DND-41 (cell line): Measurements from ENCODE around the gene C1QTNF12.
A peak's percentile ranks its signal among the peaks of the same experiment; 100 is the strongest.
"Not testable (repeated sequence)": the region's sequence is repeated elsewhere in the genome, so short reads cannot be mapped to it uniquely, and the experiment has no call there.

ENCODE experiments used
- ATAC-seq: fragments of 200-7000 bp; cut with Tn5 transposase; 3 replicates; pipeline ENCODE4 v1.9.1; 2021; ENCODE audit warnings: low read depth; ENCODE audit not compliant: insufficient read depth
- DNase-seq: peaks from one replicate; pipeline ENCODE4 v3.0.0-alpha.2; 2020
- H2AFZ ChIP-seq: 2 replicates; pipeline ENCODE4 v1.6.0; 2012; ENCODE audit warnings: low read depth, low read length
- H3K27ac ChIP-seq: 2 replicates; pipeline ENCODE4 v1.5.1; 2012; ENCODE audit warnings: low read length, inconsistent platforms
- H3K27me3 ChIP-seq: fragments of 200-600 bp; sonication (generic); 2 replicates; pipeline ENCODE4 v1.6.0; 2012; ENCODE audit warnings: low read length, mild to moderate bottlenecking, inconsistent platforms; ENCODE audit not compliant: insufficient read depth, poor library complexity
- H3K36me3 ChIP-seq: 2 replicates; pipeline ENCODE4 v1.5.1; 2012; ENCODE audit warnings: low read length, inconsistent platforms; ENCODE audit not compliant: insufficient read depth
- H3K4me1 ChIP-seq: 2 replicates; pipeline ENCODE4 v1.5.1; 2012; ENCODE audit warnings: mild to moderate bottlenecking, low read length; ENCODE audit not compliant: insufficient read depth
- H3K4me2 ChIP-seq: 2 replicates; pipeline ENCODE4 v1.6.0; 2012; ENCODE audit warnings: mild to moderate bottlenecking, moderate library complexity, low read length, inconsistent platforms; ENCODE audit not compliant: insufficient read depth
- H3K4me3 ChIP-seq, 2 experiments: fragments of 200-600 bp in 1 of 2; shearing (Covaris generic) in 1 of 2; 2 replicates each; pipeline ENCODE4 v1.5.1; 2012 to 2016; ENCODE audit warnings: inconsistent platforms in 2 of 2, low read length in 2 of 2, mild to moderate bottlenecking in 2 of 2, low read depth in 1 of 2, moderate library complexity in 1 of 2
- H3K79me2 ChIP-seq: 2 replicates; pipeline ENCODE4 v1.6.0; 2012; ENCODE audit warnings: low read length, inconsistent platforms; ENCODE audit not compliant: insufficient read depth
- H3K9ac ChIP-seq: 2 replicates; pipeline ENCODE4 v1.6.0; 2012; ENCODE audit warnings: low read depth, mild to moderate bottlenecking, inconsistent platforms, low read length, moderate library complexity
- H3K9me3 ChIP-seq: 2 replicates; pipeline ENCODE4 v1.5.1; 2012; ENCODE audit warnings: low read length, moderate library complexity, mild to moderate bottlenecking, inconsistent platforms; ENCODE audit not compliant: insufficient read depth, severe bottlenecking
- H4K20me1 ChIP-seq: 2 replicates; pipeline ENCODE4 v1.6.0; 2012; ENCODE audit warnings: low read length; ENCODE audit not compliant: insufficient read depth
- EZH2 ChIP-seq: IDR thresholded peaks from 3 replicates; pipeline ENCODE4 v1.6.1; 2012; ENCODE audit warnings: borderline replicate concordance, low read depth, mild to moderate bottlenecking, moderate library complexity, low read length, inconsistent platforms; ENCODE audit not compliant: severe bottlenecking
- TF ChIP-seq, protein P1 (sequence below): IDR thresholded peaks from 2 replicates; pipeline ENCODE4 v1.5.1; 2012; ENCODE audit warnings: borderline replicate concordance, low read length, moderate library complexity, mild to moderate bottlenecking; ENCODE audit not compliant: poor library complexity, severe bottlenecking; ENCODE audit errors: extremely low read depth

The C1QTNF12 gene

GRCh38 chr1:1253972-1254666 lies 7.6 kb upstream of the C1QTNF12 start:
- ATAC-seq: no peak
- Histone ChIP-seq H2AFZ (no peak overlapping the region), H3K27me3 (no peaks in the 10 kb centered on the region), H3K79me2 (peaks cover 15% of the 10 kb centered on the region), H3K36me3 (peaks cover 63% of the 10 kb centered on the region), H3K4me1 (peaks cover 24% of the 10 kb centered on the region), H3K9me3 (no peaks in the 10 kb centered on the region), H3K27ac (no peak overlapping the region), H3K4me2 (no peak overlapping the region), H3K9ac (no peak overlapping the region), H4K20me1 (peaks cover 23% of the 10 kb centered on the region), H3K4me3 (no peak overlapping the region)
- no peak for TF ChIP-seq EZH2
- TF ChIP-seq, protein P1, sequence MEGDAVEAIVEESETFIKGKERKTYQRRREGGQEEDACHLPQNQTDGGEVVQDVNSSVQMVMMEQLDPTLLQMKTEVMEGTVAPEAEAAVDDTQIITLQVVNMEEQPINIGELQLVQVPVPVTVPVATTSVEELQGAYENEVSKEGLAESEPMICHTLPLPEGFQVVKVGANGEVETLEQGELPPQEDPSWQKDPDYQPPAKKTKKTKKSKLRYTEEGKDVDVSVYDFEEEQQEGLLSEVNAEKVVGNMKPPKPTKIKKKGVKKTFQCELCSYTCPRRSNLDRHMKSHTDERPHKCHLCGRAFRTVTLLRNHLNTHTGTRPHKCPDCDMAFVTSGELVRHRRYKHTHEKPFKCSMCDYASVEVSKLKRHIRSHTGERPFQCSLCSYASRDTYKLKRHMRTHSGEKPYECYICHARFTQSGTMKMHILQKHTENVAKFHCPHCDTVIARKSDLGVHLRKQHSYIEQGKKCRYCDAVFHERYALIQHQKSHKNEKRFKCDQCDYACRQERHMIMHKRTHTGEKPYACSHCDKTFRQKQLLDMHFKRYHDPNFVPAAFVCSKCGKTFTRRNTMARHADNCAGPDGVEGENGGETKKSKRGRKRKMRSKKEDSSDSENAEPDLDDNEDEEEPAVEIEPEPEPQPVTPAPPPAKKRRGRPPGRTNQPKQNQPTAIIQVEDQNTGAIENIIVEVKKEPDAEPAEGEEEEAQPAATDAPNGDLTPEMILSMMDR: no peak
- no peak for DNase-seq

GRCh38 chr1:1253314-1253713 lies 6.8 kb upstream of the C1QTNF12 start:
- H3K9me3 ChIP-seq: no peaks in the 10 kb centered on the region
- H3K4me3 ChIP-seq: no peak overlapping the region
- H4K20me1 ChIP-seq: peaks cover 16% of the 10 kb centered on the region
- H3K36me3 ChIP-seq: peaks cover 55% of the 10 kb centered on the region
- no peak overlapping the region for H2AFZ ChIP-seq
- H3K27me3 ChIP-seq: no peaks in the 10 kb centered on the region
- no peak overlapping the region for H3K9ac ChIP-seq
- TF ChIP-seq, protein P1: no peak
- no peak for TF ChIP-seq EZH2
- H3K4me2 ChIP-seq: no peak overlapping the region
- peaks cover 24% of the 10 kb centered on the region for H3K4me1 ChIP-seq
- ATAC-seq (no peak), DNase-seq (no peak)
- no peak overlapping the region for H3K27ac ChIP-seq
- peaks cover 7% of the 10 kb centered on the region; the same call in 1 of the 2 replicates for H3K79me2 ChIP-seq

GRCh38 chr1:1250786-1251284 lies 4.3 kb upstream of the C1QTNF12 start:
- TF ChIP-seq EZH2: no peak
- TF ChIP-seq, protein P1: no peak
- Histone ChIP-seq H3K27me3 (no peaks in the 10 kb centered on the region), H3K9me3 (no peaks in the 10 kb centered on the region), H3K4me3 (no peak overlapping the region), H3K9ac (no peak overlapping the region), H2AFZ (no peak overlapping the region), H3K4me1 (peaks cover 24% of the 10 kb centered on the region), H3K27ac (peak overlapping the region; percentile 60; the same call in 1 of the 2 replicates), H3K79me2 (peaks cover 3% of the 10 kb centered on the region; the same call in 1 of the 2 replicates), H3K36me3 (peaks cover 36% of the 10 kb centered on the region), H3K4me2 (peak overlapping the region; percentile 35; the same call in 1 of the 2 replicates), H4K20me1 (peaks cover 11% of the 10 kb centered on the region; the same call in 1 of the 2 replicates)
- peak; percentile 95 for ATAC-seq
- peak; percentile 78 for DNase-seq

DNA sequence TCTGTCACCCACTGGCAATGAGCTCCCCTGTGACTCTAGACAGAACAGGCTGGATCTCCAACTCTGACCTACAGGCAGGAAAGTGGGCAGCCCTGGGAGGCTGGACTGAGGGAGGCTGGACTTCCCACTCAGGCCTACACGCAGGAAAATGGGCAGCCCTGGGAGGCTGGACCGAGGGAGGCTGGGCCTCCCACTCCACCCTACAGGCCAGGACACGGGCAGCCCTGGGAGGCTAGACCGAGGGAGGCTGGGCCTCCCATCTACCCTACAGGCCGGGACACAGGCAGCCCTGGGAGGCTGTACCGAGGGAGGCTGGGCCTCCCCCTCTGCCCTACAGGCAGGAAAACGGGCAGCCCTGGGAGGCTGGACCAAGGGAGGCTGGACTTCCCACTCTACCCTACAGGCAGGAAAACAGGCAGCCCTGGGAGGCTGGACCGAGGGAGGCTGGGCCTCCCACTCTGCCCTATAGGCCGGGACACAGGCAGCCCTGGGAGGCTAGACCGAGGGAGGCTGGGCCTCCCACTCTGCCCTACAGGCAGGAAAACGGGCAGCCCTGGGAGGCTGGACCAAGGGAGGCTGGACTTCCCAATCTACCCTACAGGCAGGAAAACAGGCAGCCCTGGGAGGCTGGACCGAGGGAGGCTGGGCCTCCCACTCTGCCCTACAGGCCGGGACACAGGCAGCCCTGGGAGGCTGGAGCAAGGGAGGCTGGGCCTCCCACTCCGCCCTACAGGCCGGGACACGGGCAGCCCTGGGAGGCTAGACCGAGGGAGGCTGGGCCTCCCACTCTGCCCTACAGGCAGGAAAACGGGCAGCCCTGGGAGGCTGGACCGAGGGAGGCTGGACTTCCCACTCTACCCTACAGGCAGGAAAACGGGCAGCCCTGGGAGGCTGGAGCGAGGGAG lies 1.7 kb upstream of the C1QTNF12 start:
- not testable (repeated sequence) for H3K36me3 ChIP-seq, H3K27ac ChIP-seq, ATAC-seq, H3K79me2 ChIP-seq, H3K4me3 ChIP-seq, H3K27me3 ChIP-seq, H3K4me2 ChIP-seq, H3K9me3 ChIP-seq, H4K20me1 ChIP-seq, H2AFZ ChIP-seq, DNase-seq, H3K9ac ChIP-seq
- H3K4me1 ChIP-seq: peaks cover 24% of the 10 kb centered on the region
